K562 (cell line): ENCODE data around the gene TXNL4A. TPM values are rescaled to one million over a fixed set of nuclear protein-coding genes. Genes with fewer than 3 reads are reported as not detected.

Experiments
- ATAC-seq: fragments of 200-7000 bp; cut with Tn5 transposase; 3 replicates; pipeline ENCODE4 v1.9.1; 2020; ENCODE audit warnings: moderate library complexity
- BruUV-seq: library from RNA; stranded (reverse); fragments of 400-500 nt; replicated peaks from 2 replicates; lab custom pipeline; 2021; lab: Mats Ljungman, UMichigan
- CTCF ChIA-PET: fragments of 300-600 bp; formaldehyde crosslinking; extraction: SDS; loops from one replicate; lab custom pipeline; 2021; ENCODE audit warnings: low intra/inter-chr PET ratio; lab: Yijun Ruan, JAX
- POLR2A ChIA-PET: fragments of 300-600, 350-650 bp; sonication (Branson Sonifier 250); formaldehyde crosslinking; extraction: SDS; loops from one replicate; lab custom pipeline; 2021; ENCODE audit warnings: antibody characterized with exemption, inconsistent platforms; lab: Yijun Ruan, JAX
- DNase-seq, 4 experiments: peaks; one replicate each; pipeline versions ENCODE4 v3.0.0 to v3.0.0-alpha.2; 2011 to 2018; ENCODE audit warnings: low spot score in 3 of 4, mixed read lengths in 3 of 4; ENCODE audit errors: extremely low read depth in 1 of 4
- FAIRE-seq: peaks from 2 replicates; lab custom pipeline; 2011; peaks lifted over from hg19 to GRCh38; lab: Jason Lieb, UNC
- H2AFZ ChIP-seq: 2 replicates; pipeline ENCODE4 v1.6.0; 2011; ENCODE audit warnings: low read depth, low read length, control low read depth, inconsistent platforms
- H3K27ac ChIP-seq: fragments of 200-600 bp; 3 replicates; pipeline ENCODE4 v1.8.0; 2011; ENCODE audit warnings: low read depth, mild to moderate bottlenecking, control low read depth, inconsistent platforms, low read length, moderate library complexity, mixed read lengths; ENCODE audit errors: extremely low read depth
- H3K27me3 ChIP-seq, 2 experiments: fragments of 300-600 bp in 1 of 2; 2 replicates in 1 of 2; 3 replicates in 1 of 2; pipeline versions ENCODE4 v1.6.0 to v1.8.0; 2011; ENCODE audit warnings: inconsistent platforms in 2 of 2, low read length in 2 of 2, mild to moderate bottlenecking in 1 of 2, mixed read lengths in 1 of 2, moderate library complexity in 1 of 2; ENCODE audit not compliant: control insufficient read depth in 2 of 2, insufficient read depth in 2 of 2
- H3K36me3 ChIP-seq: fragments of 300-600 bp; 3 replicates; pipeline ENCODE4 v1.8.0; 2011; ENCODE audit warnings: mild to moderate bottlenecking, low read length, inconsistent platforms; ENCODE audit not compliant: control insufficient read depth, insufficient read depth
- H3K4me1 ChIP-seq, 2 experiments: fragments of 200-600 bp in 1 of 2; replicated peaks in 1 of 2; 2 replicates in 1 of 2; 3 replicates in 1 of 2; pipeline versions ENCODE4 v1.5.1 to v1.8.0; 2011; ENCODE audit warnings: inconsistent platforms in 2 of 2, low read length in 2 of 2, mild to moderate bottlenecking in 1 of 2, mixed read lengths in 1 of 2, moderate library complexity in 1 of 2; ENCODE audit not compliant: control insufficient read depth in 2 of 2, insufficient read depth in 2 of 2
- H3K4me2 ChIP-seq: 2 replicates; pipeline ENCODE4 v1.6.1; 2011; ENCODE audit warnings: low read length, control low read depth, inconsistent platforms, mixed read lengths; ENCODE audit not compliant: insufficient read depth
- H3K4me3 ChIP-seq: fragments of 200-600 bp; sonication (generic), shearing (Covaris generic); 2 replicates; pipeline ENCODE4 v1.5.1; 2016; ENCODE audit warnings: control low read depth, inconsistent platforms
- H3K79me2 ChIP-seq: fragments of 200-600 bp; 3 replicates; pipeline ENCODE4 v1.8.0; 2011; ENCODE audit warnings: low read length, inconsistent platforms; ENCODE audit not compliant: control insufficient read depth, insufficient read depth
- H3K9ac ChIP-seq, 2 experiments: 2 replicates each; pipeline versions ENCODE4 v1.6.0 to v1.6.1; 2011; ENCODE audit warnings: low read depth in 2 of 2, low read length in 2 of 2, control low read depth in 1 of 2, inconsistent platforms in 1 of 2, mild to moderate bottlenecking in 1 of 2, mixed read lengths in 1 of 2; ENCODE audit not compliant: insufficient read depth in 1 of 2
- H3K9me1 ChIP-seq: one replicate; pipeline ENCODE4 v1.6.0; 2011; ENCODE audit warnings: inconsistent platforms, mild to moderate bottlenecking, low read length, moderate library complexity; ENCODE audit not compliant: control insufficient read depth, insufficient read depth
- H3K9me3 ChIP-seq: replicated peaks from 2 replicates; pipeline ENCODE4 v1.5.1; 2011; ENCODE audit warnings: low read depth, low read length, inconsistent platforms; ENCODE audit not compliant: control insufficient read depth, insufficient read depth
- H4K20me1 ChIP-seq: replicated peaks from 2 replicates; pipeline ENCODE4 v1.6.1; 2011; ENCODE audit warnings: low read length, inconsistent platforms, mixed read lengths; ENCODE audit not compliant: control insufficient read depth, insufficient read depth
- BHLHE40 ChIP-seq: IDR thresholded peaks from 2 replicates; pipeline ENCODE4 v1.6.1; 2011; ENCODE audit warnings: low read length, improper control_type of control experiment
- NFRKB ChIP-seq: fragments of 450-650 bp; IDR thresholded peaks from 2 replicates; pipeline ENCODE4 v1.6.1; 2016; ENCODE audit warnings: low read depth
- RHOXF2B ChIP-seq: fragments of 250-450 bp; sonication (Bioruptor Pico); conservative IDR thresholded peaks from 2 replicates; pipeline ENCODE4 v1.5.1; 2021
- SMARCB1 ChIP-seq: IDR thresholded peaks from 2 replicates; pipeline ENCODE4 v1.6.1; 2011; ENCODE audit warnings: improper control_type of control experiment, low read depth; ENCODE audit not compliant: insufficient read length
- THRA ChIP-seq: fragments of 450-650 bp; IDR thresholded peaks from 2 replicates; pipeline ENCODE4 v1.6.1; 2017; ENCODE audit warnings: mild to moderate bottlenecking, moderate library complexity
- ZC3H4 ChIP-seq: sonication (generic); formaldehyde crosslinking; IDR thresholded peaks from 2 replicates; pipeline ENCODE4 v1.9.0; 2021; ENCODE audit warnings: missing genetic modification reagents, borderline replicate concordance
- ZNF140 ChIP-seq: fragments of 250-450 bp; sonication (Bioruptor Pico); IDR thresholded peaks from 2 replicates; pipeline ENCODE4 v1.8.0; 2021; ENCODE audit warnings: moderate library complexity, mild to moderate bottlenecking, inconsistent platforms
- ZNF280B ChIP-seq: fragments of 250-450 bp; sonication (Bioruptor Pico); IDR thresholded peaks from 2 replicates; pipeline ENCODE4 v1.5.1; 2021; ENCODE audit warnings: mild to moderate bottlenecking
- ZNF57 ChIP-seq: fragments of 450-650 bp; formaldehyde crosslinking; IDR thresholded peaks from 2 replicates; pipeline ENCODE4 v1.4.0; 2020; ENCODE audit warnings: mild to moderate bottlenecking, moderate library complexity
- WGBS: fragments of 100-300 bp; shearing (Covaris generic); methylation state at CpG from one replicate; pipeline ENCODE4 v1.1.6; 2016; ENCODE audit warnings: low coverage, mixed read lengths; ENCODE audit not compliant: insufficient coverage; ENCODE audit errors: missing lambda C conversion rate; 5-methylcytosine and 5-hydroxymethylcytosine counted together
- in situ Hi-C: fragments of 300-500 bp; cut with MboI; formaldehyde crosslinking; loops from 4 replicates; pipeline ENCODE4 v1.15.0; 2018; ENCODE audit warnings: inconsistent platforms, mixed read lengths
- intact Hi-C: fragments of 100-400 bp; cut with micrococcal nuclease; formaldehyde crosslinking; loops from 2 replicates; pipeline ENCODE4 v1.14.2; 2022
- polyA plus RNA-seq, 8 experiments: library from polyadenylated mRNA; depleted of rRNA in 4 of 8; stranded (reverse) in 5 of 8; unstranded in 3 of 8; fragments of >200 nt; fragmentation: Nextera tagmentation in 2 of 8; fragmentation: Illumina TruSeq in 1 of 8; extraction: Ambion mirVana in 2 of 8; extraction: Trizol in 1 of 8; gene quantifications; 2 replicates each; pipeline versions ENCODE4 v1.2.1 to v1.2.3, GENCODE V29; 2011 to 2014; ENCODE audit warnings: inconsistent platforms in 1 of 8, missing spikeins in 1 of 8
- total RNA-seq, 7 experiments: library from RNA; depleted of rRNA in 6 of 7; stranded (reverse); fragments of >200 nt in 6 of 7; fragmentation: Illumina TruSeq in 2 of 7; extraction: Trizol in 2 of 7; gene quantifications; 2 replicates each; pipeline versions ENCODE4 v1.2.1 to v1.2.3, GENCODE V29; 2011 to 2021; ENCODE audit warnings: low replicate concordance in 1 of 7
- TF ChIP-seq, protein P1 (sequence below): fragments of 150-350 bp; conservative IDR thresholded peaks from 2 replicates; pipeline ENCODE4 v1.6.1; 2014; ENCODE audit warnings: low read length
- TF ChIP-seq, protein P2 (sequence below): fragments of 450-650 bp; IDR thresholded peaks from 2 replicates; pipeline ENCODE4 v1.7.0; 2016; ENCODE audit warnings: borderline replicate concordance
- TF ChIP-seq, protein P3 (sequence below), 3 experiments: IDR thresholded peaks in 2 of 3; conservative IDR thresholded peaks in 1 of 3; 2 replicates each; pipeline ENCODE4 v1.5.1; 2011 to 2012; ENCODE audit warnings: low read length in 3 of 3, mild to moderate bottlenecking in 3 of 3, control low read depth in 2 of 3, improper control_type of control experiment in 1 of 3, inconsistent platforms in 1 of 3, low read depth in 1 of 3, mixed read lengths in 1 of 3, moderate library complexity in 1 of 3; ENCODE audit not compliant: insufficient read depth in 2 of 3

TXNL4A gene
- total and polyA plus RNA-seq, 9 of the 15 experiments (the other 6 are each of a cell fraction or from before 2014, with no cell fraction given), result 27.0 to 132 (median 87.5) TPM

DNA sequence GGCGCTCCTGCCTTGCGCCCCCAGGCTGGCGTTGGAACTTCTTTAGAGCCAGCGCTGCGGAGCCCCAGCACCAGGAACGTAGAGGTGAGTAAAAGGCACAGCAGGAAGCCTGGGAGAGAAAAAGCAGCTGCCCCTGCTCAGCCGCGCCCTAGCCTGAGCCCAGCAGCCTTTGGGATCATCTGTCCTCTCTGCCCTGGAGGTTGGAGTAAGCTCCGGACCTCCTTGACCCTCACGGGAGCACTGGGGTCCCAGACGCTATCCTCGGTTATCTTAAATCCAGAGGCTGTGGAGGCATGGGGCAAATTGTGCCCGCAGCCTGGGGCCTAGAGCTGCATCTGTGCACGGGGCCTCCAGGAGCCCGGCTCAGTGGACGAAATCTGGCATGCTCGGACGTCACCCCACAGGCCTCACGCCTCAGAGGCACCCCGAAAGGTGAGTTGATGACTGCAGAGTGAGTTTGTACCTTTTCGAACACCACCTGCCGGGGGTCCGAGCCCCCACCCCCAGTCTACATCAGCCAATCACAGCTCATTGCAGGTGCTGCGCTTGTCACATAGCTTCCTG, 35.3 kb downstream of the TXNL4A start:
- H3K9me3 ChIP-seq, result no peaks in the 10 kb centered on the region
- no peaks in the 10 kb centered on the region for H3K36me3 ChIP-seq
- ChIA-PET CTCF (no interaction called here), POLR2A (interaction anchor here (0.6 kb wide), 1 partner anchor 248 kb away, joined by 3 read pairs; no protein-coding TSS in a partner anchor)
- H3K9ac ChIP-seq, result no peak overlapping the region
- H3K4me2 ChIP-seq, result no peak overlapping the region
- peaks cover 8% of the 10 kb centered on the region; the same call in 1 of the 3 replicates for H3K79me2 ChIP-seq
- BruUV-seq, result no TSS peak
- DNase-seq (no peak), FAIRE-seq (no peak), ATAC-seq (no peak)
- in situ Hi-C loops, result no loop called here
- 79% methylated on average over 12 of the region's 24 CpGs for WGBS
- H3K27me3 ChIP-seq, result no peaks in the 10 kb centered on the region
- peaks cover 6 to 28% of the 10 kb centered on the region in 2 experiments; a peak in 4 of 5 replicates for H3K4me1 ChIP-seq
- no peaks in the 10 kb centered on the region for H3K9me1 ChIP-seq
- no peaks in the 10 kb centered on the region for H4K20me1 ChIP-seq
- intact Hi-C loops, result no loop called here
- no peak overlapping the region for H3K4me3 ChIP-seq
- no peak overlapping the region for H2AFZ ChIP-seq
- H3K27ac ChIP-seq, result no peak overlapping the region
- TF ChIP-seq, protein P1, sequence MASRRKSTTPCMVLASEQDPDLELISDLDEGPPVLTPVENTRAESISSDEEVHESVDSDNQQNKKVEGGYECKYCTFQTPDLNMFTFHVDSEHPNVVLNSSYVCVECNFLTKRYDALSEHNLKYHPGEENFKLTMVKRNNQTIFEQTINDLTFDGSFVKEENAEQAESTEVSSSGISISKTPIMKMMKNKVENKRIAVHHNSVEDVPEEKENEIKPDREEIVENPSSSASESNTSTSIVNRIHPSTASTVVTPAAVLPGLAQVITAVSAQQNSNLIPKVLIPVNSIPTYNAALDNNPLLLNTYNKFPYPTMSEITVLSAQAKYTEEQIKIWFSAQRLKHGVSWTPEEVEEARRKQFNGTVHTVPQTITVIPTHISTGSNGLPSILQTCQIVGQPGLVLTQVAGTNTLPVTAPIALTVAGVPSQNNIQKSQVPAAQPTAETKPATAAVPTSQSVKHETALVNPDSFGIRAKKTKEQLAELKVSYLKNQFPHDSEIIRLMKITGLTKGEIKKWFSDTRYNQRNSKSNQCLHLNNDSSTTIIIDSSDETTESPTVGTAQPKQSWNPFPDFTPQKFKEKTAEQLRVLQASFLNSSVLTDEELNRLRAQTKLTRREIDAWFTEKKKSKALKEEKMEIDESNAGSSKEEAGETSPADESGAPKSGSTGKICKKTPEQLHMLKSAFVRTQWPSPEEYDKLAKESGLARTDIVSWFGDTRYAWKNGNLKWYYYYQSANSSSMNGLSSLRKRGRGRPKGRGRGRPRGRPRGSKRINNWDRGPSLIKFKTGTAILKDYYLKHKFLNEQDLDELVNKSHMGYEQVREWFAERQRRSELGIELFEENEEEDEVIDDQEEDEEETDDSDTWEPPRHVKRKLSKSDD, result no peak
- TF ChIP-seq, protein P2, sequence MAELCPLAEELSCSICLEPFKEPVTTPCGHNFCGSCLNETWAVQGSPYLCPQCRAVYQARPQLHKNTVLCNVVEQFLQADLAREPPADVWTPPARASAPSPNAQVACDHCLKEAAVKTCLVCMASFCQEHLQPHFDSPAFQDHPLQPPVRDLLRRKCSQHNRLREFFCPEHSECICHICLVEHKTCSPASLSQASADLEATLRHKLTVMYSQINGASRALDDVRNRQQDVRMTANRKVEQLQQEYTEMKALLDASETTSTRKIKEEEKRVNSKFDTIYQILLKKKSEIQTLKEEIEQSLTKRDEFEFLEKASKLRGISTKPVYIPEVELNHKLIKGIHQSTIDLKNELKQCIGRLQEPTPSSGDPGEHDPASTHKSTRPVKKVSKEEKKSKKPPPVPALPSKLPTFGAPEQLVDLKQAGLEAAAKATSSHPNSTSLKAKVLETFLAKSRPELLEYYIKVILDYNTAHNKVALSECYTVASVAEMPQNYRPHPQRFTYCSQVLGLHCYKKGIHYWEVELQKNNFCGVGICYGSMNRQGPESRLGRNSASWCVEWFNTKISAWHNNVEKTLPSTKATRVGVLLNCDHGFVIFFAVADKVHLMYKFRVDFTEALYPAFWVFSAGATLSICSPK, result no peak
- no peak for TF ChIP-seq ZNF280B (CRISPR knock-in tag)
- TF ChIP-seq NFRKB, result no peak
- TF ChIP-seq BHLHE40, result no peak
- no peak for TF ChIP-seq ZNF140
- no peak for TF ChIP-seq RHOXF2B (CRISPR knock-in tag)
- TF ChIP-seq SMARCB1, result no peak
- TF ChIP-seq ZNF57 (CRISPR knock-in tag), result no peak
- TF ChIP-seq THRA, result no peak
- TF ChIP-seq ZC3H4 (CRISPR knock-in tag), result no peak
- TF ChIP-seq, protein P3, sequence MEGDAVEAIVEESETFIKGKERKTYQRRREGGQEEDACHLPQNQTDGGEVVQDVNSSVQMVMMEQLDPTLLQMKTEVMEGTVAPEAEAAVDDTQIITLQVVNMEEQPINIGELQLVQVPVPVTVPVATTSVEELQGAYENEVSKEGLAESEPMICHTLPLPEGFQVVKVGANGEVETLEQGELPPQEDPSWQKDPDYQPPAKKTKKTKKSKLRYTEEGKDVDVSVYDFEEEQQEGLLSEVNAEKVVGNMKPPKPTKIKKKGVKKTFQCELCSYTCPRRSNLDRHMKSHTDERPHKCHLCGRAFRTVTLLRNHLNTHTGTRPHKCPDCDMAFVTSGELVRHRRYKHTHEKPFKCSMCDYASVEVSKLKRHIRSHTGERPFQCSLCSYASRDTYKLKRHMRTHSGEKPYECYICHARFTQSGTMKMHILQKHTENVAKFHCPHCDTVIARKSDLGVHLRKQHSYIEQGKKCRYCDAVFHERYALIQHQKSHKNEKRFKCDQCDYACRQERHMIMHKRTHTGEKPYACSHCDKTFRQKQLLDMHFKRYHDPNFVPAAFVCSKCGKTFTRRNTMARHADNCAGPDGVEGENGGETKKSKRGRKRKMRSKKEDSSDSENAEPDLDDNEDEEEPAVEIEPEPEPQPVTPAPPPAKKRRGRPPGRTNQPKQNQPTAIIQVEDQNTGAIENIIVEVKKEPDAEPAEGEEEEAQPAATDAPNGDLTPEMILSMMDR (IDR thresholded peaks at IDR 0.05 in 2 of 3, conservative IDR thresholded peaks at IDR 0.05 in 1 of 3; ENCODE audit: insufficient read depth in 2 of 3, low read depth in 1 of 3, low read length in 3 of 3), result no peak
